Esophagus muscularis mucosa (tissue), 4 donors: ENCODE measurements around the gene JUND. TPM values are rescaled to one million over a fixed set of nuclear protein-coding genes. Genes with fewer than 3 reads are reported as not detected.

Source experiments
- DNase-seq: peaks from one replicate; pipeline ENCODE4 v3.0.0-alpha.2; 2017; ENCODE audit errors: extremely low spot score
- H3K27ac ChIP-seq, 4 donors: fragments of 200-600 bp; sonication (generic); replicated peaks in 1 of 4; 1 replicate in 3 of 4; 2 replicates in 1 of 4; pipeline ENCODE4 v1.5.1; 2016 to 2019; ENCODE audit warnings: mild to moderate bottlenecking in 1 of 4
- H3K27me3 ChIP-seq, 4 donors: fragments of 200-600 bp; sonication (generic); one replicate each; pipeline versions ENCODE4 v1.5.1 to v1.6.0; 2016 to 2019
- H3K36me3 ChIP-seq, 4 donors: fragments of 200-600 bp; sonication (generic); one replicate each; pipeline ENCODE4 v1.5.1; 2016 to 2019
- H3K4me1 ChIP-seq, 4 donors: fragments of 200-600 bp; sonication (generic); one replicate each; pipeline ENCODE4 v1.5.1; 2016 to 2019
- H3K4me3 ChIP-seq, 4 donors: fragments of 200-600 bp; sonication (generic); 1 replicate in 2 of 4; 2 replicates in 2 of 4; pipeline ENCODE4 v1.5.1; 2016 to 2019; ENCODE audit warnings: mild to moderate bottlenecking in 4 of 4, moderate library complexity in 1 of 4
- H3K9me3 ChIP-seq, 4 donors: fragments of 200-600 bp; sonication (generic); 1 replicate in 3 of 4; 2 replicates in 1 of 4; pipeline ENCODE4 v1.5.1; 2016 to 2019
- EP300 ChIP-seq: sonication (generic); formaldehyde crosslinking; IDR thresholded peaks from one replicate; pipeline ENCODE4 v1.6.1; 2017; ENCODE audit warnings: antibody characterized with exemption
- POLR2A ChIP-seq: fragments of 450-650 bp; IDR thresholded peaks from one replicate; pipeline ENCODE4 v1.6.1; 2017; ENCODE audit warnings: antibody characterized with exemption, moderate library complexity, mild to moderate bottlenecking, low read depth
- POLR2AphosphoS5 ChIP-seq, 2 donors: sonication (generic); formaldehyde crosslinking; IDR thresholded peaks; one replicate each; pipeline ENCODE4 v1.6.1; 2017; ENCODE audit warnings: antibody characterized with exemption in 2 of 2
- WGBS: methylation state at CpG from one replicate; pipeline ENCODE4 v1.1.5; 2018; 5-methylcytosine and 5-hydroxymethylcytosine counted together
- intact Hi-C: fragments of 100-400 bp; cut with DNase I; formaldehyde crosslinking; loops from one replicate; pipeline ENCODE4 v1.15.1; 2023
- small RNA-seq, 3 donors: library from RNA; depleted of rRNA; stranded (forward); fragments of <200 nt; gene quantifications; one replicate each; pipeline ENCODE3, GENCODE V24; 2016
- total RNA-seq, 4 donors: library from RNA; depleted of rRNA; stranded (reverse); fragments of >200 nt; gene quantifications; one replicate each; pipeline versions ENCODE4 v1.1.0 to v1.2.1, GENCODE V29; 2016
- TF ChIP-seq, protein P1 (sequence below), 3 experiments: fragments of 200-600 bp in 2 of 3; fragments of 450-650 bp in 1 of 3; sonication (generic) in 2 of 3; IDR thresholded peaks; one replicate each; pipeline ENCODE4 v1.5.1; 2017 to 2019; ENCODE audit warnings: antibody characterized with exemption in 3 of 3, mild to moderate bottlenecking in 2 of 3, moderate library complexity in 1 of 3

JUND gene
- total RNA-seq, 4 donors from 2014 or later: 325 to 457 (median 403) TPM

DNA sequence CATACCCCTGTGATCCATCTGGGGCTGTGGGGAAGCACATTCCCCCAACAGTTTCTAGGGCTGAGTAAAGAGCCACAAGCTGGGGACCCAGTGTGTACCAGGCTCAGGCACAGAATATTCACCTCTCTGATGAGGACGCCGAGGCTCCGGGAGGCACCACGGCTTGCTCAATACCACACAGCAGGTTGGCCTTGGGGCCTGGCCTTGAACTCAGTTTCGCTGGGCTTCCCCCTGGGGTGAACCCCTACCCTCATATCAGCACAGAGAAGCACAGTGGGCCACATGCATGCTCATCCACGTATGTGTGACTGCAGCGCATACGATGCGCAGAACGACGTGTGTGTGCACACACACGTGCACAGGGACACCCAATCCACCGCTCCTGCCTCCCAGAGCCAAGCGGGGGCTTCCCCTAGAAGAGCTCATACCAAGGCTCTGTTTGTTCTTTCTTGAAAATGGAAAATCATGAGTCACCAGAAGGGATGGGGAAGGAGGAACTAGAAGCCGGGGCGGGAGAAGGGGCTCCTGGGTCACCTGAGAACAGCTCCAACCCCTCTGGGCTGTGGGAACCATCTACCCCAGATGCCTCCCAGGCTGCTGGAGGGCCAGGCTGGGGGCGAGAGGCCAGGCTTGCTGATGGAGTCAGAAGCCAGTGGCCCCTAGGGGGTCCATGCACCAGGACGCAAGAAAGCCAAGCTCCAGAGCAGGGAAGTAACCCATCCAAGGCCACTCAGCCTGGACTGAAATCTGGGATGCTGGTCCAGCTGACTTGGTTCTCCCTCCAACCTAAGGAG lies 50.3 kb downstream of the JUND start:
- intact Hi-C loops: no loop called here
- Histone ChIP-seq H3K36me3 (no peaks in the 10 kb centered on the region), H3K4me1 (peaks cover 3 to 20% (median 12%) of the 10 kb centered on the region in 4 donors), H3K27ac (no peak overlapping the region), H3K27me3 (peaks cover 7 to 100% (median 29%) of the 10 kb centered on the region in 4 donors), H3K9me3 (peaks cover 0 to 13% (median 10%) of the 10 kb centered on the region in 4 donors), H3K4me3 (no peak overlapping the region)
- no peak for TF ChIP-seq POLR2AphosphoS5 (IDR thresholded peaks at IDR 0.05)
- TF ChIP-seq POLR2A: no peak
- TF ChIP-seq, protein P1, sequence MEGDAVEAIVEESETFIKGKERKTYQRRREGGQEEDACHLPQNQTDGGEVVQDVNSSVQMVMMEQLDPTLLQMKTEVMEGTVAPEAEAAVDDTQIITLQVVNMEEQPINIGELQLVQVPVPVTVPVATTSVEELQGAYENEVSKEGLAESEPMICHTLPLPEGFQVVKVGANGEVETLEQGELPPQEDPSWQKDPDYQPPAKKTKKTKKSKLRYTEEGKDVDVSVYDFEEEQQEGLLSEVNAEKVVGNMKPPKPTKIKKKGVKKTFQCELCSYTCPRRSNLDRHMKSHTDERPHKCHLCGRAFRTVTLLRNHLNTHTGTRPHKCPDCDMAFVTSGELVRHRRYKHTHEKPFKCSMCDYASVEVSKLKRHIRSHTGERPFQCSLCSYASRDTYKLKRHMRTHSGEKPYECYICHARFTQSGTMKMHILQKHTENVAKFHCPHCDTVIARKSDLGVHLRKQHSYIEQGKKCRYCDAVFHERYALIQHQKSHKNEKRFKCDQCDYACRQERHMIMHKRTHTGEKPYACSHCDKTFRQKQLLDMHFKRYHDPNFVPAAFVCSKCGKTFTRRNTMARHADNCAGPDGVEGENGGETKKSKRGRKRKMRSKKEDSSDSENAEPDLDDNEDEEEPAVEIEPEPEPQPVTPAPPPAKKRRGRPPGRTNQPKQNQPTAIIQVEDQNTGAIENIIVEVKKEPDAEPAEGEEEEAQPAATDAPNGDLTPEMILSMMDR (IDR thresholded peaks at IDR 0.05): no peak
- TF ChIP-seq EP300: no peak
- WGBS: 56% methylated on average over 12 of the region's 18 CpGs
- DNase-seq: no peak

DNA sequence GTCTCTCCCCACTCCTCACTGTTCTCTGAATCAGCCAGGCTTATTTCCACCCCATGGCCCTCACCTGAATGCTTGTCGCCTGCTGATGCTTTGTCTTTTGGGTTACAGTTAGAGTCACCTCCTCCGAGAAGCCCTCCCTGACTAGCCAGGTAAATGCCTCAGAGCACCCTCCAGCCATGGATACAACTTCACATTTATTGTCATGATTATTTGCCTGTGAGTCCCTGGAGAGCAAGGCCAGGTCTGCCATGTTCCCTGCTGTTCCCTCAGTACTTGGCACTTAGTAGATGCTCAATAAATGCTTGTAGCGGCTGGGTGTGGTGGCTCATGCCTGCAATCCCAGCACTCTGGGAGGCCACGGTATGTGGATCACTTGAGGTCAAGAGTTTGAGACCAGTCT lies 51.5 kb downstream of the JUND start:
- H3K9me3 ChIP-seq: peaks cover 0 to 13% (median 10%) of the 10 kb centered on the region in 4 donors
- H3K27ac ChIP-seq: no peak overlapping the region
- H3K27me3 ChIP-seq: peaks cover 7 to 100% (median 40%) of the 10 kb centered on the region in 4 donors
- no peaks in the 10 kb centered on the region for H3K36me3 ChIP-seq
- peaks cover 15 to 32% (median 24%) of the 10 kb centered on the region in 4 donors for H3K4me1 ChIP-seq
- DNase-seq: no peak
- no peak overlapping the region for H3K4me3 ChIP-seq
- TF ChIP-seq EP300: no peak
- TF ChIP-seq POLR2AphosphoS5 (IDR thresholded peaks at IDR 0.05): no peak
- TF ChIP-seq, protein P1 (IDR thresholded peaks at IDR 0.05): no peak
- no peak for TF ChIP-seq POLR2A
- intact Hi-C loops: no loop called here
- WGBS: 77% methylated on average over 4 of the region's 4 CpGs

Small RNA genes within 50 kb of the gene (small RNA-seq; reads per million reads assigned to genes)
- 0 to 0.34 (median 0.33) reads per million in 3 donors for gene MIR3188
- 0 reads per million in 3 donors for gene RPL39P38

Other genes starting within 250 kb of the JUND start
- 1 to 10 TPM in 1 of 4 donors, under 1 TPM in 3; 0.42 to 2.0 (median 0.83) TPM for gene IL12RB1, start 194.7 kb downstream of the JUND start, total RNA-seq
- 1 to 10 TPM; 5.0 to 8.5 (median 6.4) TPM for gene MAST3, start 183.8 kb downstream of the JUND start, total RNA-seq
- 10 to 100 TPM in 3 of 4 donors, 1 to 10 TPM in 1; 4.2 to 32.2 (median 19.4) TPM for gene PIK3R2, start 128.5 kb downstream of the JUND start, total RNA-seq
- gene IFI30, start 107.8 kb downstream of the JUND start, total RNA-seq: 10 to 100 TPM; 22.4 to 92.8 (median 42.9) TPM
- 10 to 100 TPM; 14.5 to 67.6 (median 21.2) TPM for gene MPV17L2, start 88.4 kb downstream of the JUND start, total RNA-seq
- gene RAB3A, start 77.6 kb downstream of the JUND start, total RNA-seq: 1 to 10 TPM; 1.7 to 2.5 (median 1.9) TPM
- 1 to 10 TPM in 1 of 4 donors, under 1 TPM in 3; 0.17 to 1.2 (median 0.54) TPM for gene PDE4C, start 55.2 kb downstream of the JUND start, total RNA-seq
- 1 to 10 TPM in 3 of 4 donors, under 1 TPM in 1; 0.52 to 2.5 (median 1.3) TPM for gene IQCN, start 7.2 kb downstream of the JUND start, total RNA-seq
- gene LSM4, start 41.5 kb upstream of the JUND start, total RNA-seq: 100 to 1,000 TPM in 1 of 4 donors, 10 to 100 TPM in 3; 86.8 to 116 (median 93.9) TPM
- gene PGPEP1, start 59.0 kb upstream of the JUND start, total RNA-seq: 10 to 100 TPM; 15.0 to 50.3 (median 28.0) TPM
- gene GDF15, start 104.5 kb upstream of the JUND start, total RNA-seq: 1 to 10 TPM; 1.6 to 5.6 (median 3.8) TPM
- gene LRRC25, start 116.0 kb upstream of the JUND start, total RNA-seq: 10 to 100 TPM in 1 of 4 donors, 1 to 10 TPM in 3; 5.8 to 20.4 (median 7.0) TPM
- gene SSBP4, start 137.8 kb upstream of the JUND start, total RNA-seq: 100 to 1,000 TPM in 1 of 4 donors, 10 to 100 TPM in 3; 53.2 to 109 (median 77.8) TPM
- gene ISYNA1, start 156.5 kb upstream of the JUND start, total RNA-seq: 10 to 100 TPM; 15.8 to 38.9 (median 26.2) TPM
- 10 to 100 TPM in 3 of 4 donors, 1 to 10 TPM in 1; 9.1 to 35.1 (median 20.1) TPM for gene ELL, start 240.4 kb upstream of the JUND start, total RNA-seq